Central memory CD8-positive, alpha-beta T cell (primary cell): ENCODE data around the gene PPP1R9B.

Source experiments
- ATAC-seq: fragments of 150-1000 bp; cut with Tn5 transposase; replicated peaks from 2 replicates; pipeline ENCODE4 v1.10.0; 2022; ENCODE audit warnings: mild to moderate bottlenecking, moderate FRiP score, moderate number of reproducible peaks; ENCODE audit not compliant: poor library complexity, severe bottlenecking; ENCODE audit errors: extremely low read depth
- DNase-seq, 2 donors: peaks; one replicate each; pipeline ENCODE4 v3.0.0; 2021; ENCODE audit warnings: low spot score in 2 of 2
- H3K27ac Mint-ChIP-seq: one replicate; pipeline ENCODE4 v1.8.0; 2022; ENCODE audit warnings: low read depth, mild to moderate bottlenecking, moderate library complexity, mixed read lengths
- H3K27me3 Mint-ChIP-seq: one replicate; pipeline ENCODE4 v1.8.0; 2022; ENCODE audit warnings: mixed read lengths
- H3K36me3 Mint-ChIP-seq: one replicate; pipeline ENCODE4 v1.8.0; 2022; ENCODE audit warnings: mild to moderate bottlenecking, moderate library complexity, mixed read lengths; ENCODE audit not compliant: insufficient read depth
- H3K4me1 Mint-ChIP-seq: one replicate; pipeline ENCODE4 v1.8.0; 2022; ENCODE audit warnings: mixed read lengths
- H3K4me3 Mint-ChIP-seq: one replicate; pipeline ENCODE4 v1.8.0; 2022; ENCODE audit warnings: mild to moderate bottlenecking, moderate library complexity, mixed read lengths
- H3K9me3 Mint-ChIP-seq: one replicate; pipeline ENCODE4 v1.8.0; 2022; ENCODE audit warnings: mixed read lengths

The PPP1R9B gene

DNA sequence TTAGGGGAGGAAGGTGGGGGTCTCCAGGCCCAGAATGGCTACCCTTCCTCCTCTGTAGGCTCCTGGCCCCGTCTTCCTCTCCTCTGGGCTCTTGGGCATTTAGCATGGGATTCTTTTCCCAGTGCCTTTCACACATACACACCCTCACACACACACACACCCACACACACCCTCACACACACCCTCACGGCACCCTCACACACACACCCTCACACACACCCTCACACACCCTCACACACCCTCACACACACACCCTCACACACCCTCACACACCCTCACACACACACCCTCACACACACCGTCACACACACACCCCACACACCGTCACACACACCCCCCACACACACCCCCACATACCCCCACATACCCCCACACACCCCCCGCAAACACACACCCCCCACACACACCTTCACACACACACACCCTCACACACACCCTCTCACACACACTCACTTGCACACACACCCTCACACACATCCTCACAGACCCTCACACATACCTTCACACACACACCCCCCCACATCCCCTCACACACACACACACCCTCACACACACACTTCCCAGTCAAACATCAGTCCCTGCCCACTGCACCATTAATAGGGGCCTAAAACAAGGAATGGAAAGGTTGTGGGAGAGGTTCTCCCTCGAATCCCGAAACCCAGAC lies 16.2 kb upstream of the PPP1R9B start:
- Mint-ChIP-seq H3K9me3 (no peaks in the 10 kb centered on the region), H3K4me1 (peaks cover 23% of the 10 kb centered on the region), H3K27me3 (no peaks in the 10 kb centered on the region), H3K36me3 (peaks cover 13% of the 10 kb centered on the region), H3K27ac (no peak overlapping the region), H3K4me3 (no peak overlapping the region)
- no peak for ATAC-seq
- DNase-seq = no peak

DNA sequence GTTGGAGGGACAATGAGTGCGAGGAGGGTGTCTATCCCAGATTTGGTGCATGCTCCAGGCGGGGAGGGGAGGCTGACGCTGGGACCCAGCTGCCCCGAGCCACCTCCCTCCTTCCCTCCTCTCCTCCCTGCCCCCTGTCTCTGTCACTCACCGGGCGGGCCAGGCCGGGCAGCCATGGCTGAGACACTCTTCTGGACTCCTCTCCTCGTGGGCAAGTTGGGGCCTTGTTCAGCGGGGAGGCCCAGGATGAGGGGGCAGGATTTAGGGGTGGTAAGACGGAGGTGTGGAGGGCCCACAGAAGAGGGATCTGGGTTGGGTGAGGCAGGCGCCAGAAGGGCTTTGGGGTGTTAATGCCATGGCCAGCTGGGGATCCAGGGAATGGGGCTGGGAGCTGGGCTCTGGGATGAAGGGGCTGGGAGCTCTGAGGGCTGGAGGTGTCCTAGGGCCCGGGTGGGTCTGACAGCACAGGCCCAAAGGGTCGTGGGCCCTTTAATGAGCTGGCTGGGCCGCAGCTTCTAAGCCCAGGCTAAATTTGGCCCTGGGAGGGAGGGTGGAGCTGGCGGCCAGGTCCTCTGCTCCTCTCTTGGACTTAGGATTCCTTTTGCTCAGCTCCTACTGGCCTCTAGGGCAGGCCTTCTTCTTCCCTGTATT lies 15.5 kb upstream of the PPP1R9B start, which contains the start of gene SGCA:
Gene SGCA (plus strand): TSS at position 139 of the 651 bp plus-strand sequence. CDS start 36 bp downstream, at position 175.
- Mint-ChIP-seq H3K4me3 (no peak within 1 kb of the TSS), H3K4me1 (peaks cover 29% of the 10 kb centered on the region), H3K27ac (no peak within 1 kb of the TSS), H3K9me3 (no peaks in the 10 kb centered on the region), H3K36me3 (peaks cover 13% of the 10 kb centered on the region), H3K27me3 (no peaks in the 10 kb centered on the region)
- DNase-seq = no peak
- no peak for ATAC-seq

DNA sequence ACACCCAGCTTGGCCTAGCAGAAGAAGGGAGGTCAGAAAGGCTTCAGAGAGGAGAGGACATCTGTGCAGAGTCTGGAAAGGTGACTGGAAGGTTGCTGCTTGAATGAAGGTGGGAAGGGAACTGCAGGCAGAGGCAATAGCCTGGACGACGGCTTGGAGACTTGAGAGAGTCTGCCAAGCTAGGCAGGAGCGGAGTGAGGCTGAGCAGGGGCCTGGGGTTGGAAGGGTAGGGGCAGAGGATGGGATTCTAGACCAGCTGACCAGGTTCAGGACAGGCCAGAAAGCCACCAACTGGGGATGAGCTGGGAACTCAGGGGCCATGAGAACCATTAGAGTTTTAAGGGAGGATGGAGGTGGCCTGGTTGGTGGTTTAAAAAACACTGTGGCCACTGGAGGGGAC lies 15.0 kb upstream of the PPP1R9B start:
- ATAC-seq = no peak
- no peak for DNase-seq

DNA sequence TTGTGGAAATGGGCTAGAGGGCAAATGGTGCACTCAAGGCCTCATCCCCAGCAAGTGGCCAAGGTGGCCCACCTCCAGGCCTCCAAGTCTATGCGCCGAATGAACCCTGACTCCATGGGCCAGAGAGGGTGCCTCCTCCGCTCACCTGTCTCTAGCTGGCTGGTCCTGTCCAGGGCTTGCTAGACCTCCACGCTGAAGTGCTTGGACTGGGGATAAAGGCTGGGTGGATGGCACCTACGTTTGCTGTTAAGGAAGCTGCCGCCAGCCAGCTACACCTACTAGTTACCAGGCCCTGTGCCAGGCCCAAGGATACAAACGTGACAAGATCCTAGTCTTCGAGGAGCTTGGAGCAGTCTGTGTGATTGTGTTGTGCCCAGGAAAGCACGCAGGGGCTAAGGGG lies 14.6 kb upstream of the PPP1R9B start:
- H3K27ac Mint-ChIP-seq = no peak overlapping the region
- H3K9me3 Mint-ChIP-seq = no peaks in the 10 kb centered on the region
- no peak for DNase-seq
- peaks cover 32% of the 10 kb centered on the region for H3K4me1 Mint-ChIP-seq
- H3K36me3 Mint-ChIP-seq = peaks cover 13% of the 10 kb centered on the region
- no peak overlapping the region for H3K4me3 Mint-ChIP-seq
- no peaks in the 10 kb centered on the region for H3K27me3 Mint-ChIP-seq
- no peak for ATAC-seq

More for the DNA sequence above, 15.0 kb upstream of the PPP1R9B start:
- Mint-ChIP-seq H3K36me3 (peaks cover 13% of the 10 kb centered on the region), H3K4me3 (no peak overlapping the region), H3K9me3 (no peaks in the 10 kb centered on the region), H3K4me1 (peaks cover 32% of the 10 kb centered on the region), H3K27me3 (no peaks in the 10 kb centered on the region), H3K27ac (no peak overlapping the region)

DNA sequence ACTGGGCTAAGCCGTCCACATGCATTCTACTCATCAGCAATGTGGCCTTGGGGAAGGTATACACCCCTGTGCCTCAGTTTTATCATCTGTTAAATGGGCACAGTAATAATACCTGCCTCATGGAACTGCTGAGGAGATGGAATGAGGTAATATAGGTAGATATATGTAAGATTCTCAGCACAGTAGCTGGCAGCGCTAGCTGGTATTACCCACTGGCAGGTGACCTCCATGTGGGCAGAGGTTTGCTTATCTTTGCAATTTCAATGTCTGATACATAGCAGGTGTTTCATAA lies 14.2 kb upstream of the PPP1R9B start:
- DNase-seq (no peak), ATAC-seq (no peak)
- H3K36me3 Mint-ChIP-seq = peaks cover 11% of the 10 kb centered on the region
- H3K27me3 Mint-ChIP-seq = no peaks in the 10 kb centered on the region
- H3K9me3 Mint-ChIP-seq = no peaks in the 10 kb centered on the region
- H3K4me3 Mint-ChIP-seq = no peak overlapping the region
- H3K27ac Mint-ChIP-seq = no peak overlapping the region
- peaks cover 32% of the 10 kb centered on the region for H3K4me1 Mint-ChIP-seq

DNA sequence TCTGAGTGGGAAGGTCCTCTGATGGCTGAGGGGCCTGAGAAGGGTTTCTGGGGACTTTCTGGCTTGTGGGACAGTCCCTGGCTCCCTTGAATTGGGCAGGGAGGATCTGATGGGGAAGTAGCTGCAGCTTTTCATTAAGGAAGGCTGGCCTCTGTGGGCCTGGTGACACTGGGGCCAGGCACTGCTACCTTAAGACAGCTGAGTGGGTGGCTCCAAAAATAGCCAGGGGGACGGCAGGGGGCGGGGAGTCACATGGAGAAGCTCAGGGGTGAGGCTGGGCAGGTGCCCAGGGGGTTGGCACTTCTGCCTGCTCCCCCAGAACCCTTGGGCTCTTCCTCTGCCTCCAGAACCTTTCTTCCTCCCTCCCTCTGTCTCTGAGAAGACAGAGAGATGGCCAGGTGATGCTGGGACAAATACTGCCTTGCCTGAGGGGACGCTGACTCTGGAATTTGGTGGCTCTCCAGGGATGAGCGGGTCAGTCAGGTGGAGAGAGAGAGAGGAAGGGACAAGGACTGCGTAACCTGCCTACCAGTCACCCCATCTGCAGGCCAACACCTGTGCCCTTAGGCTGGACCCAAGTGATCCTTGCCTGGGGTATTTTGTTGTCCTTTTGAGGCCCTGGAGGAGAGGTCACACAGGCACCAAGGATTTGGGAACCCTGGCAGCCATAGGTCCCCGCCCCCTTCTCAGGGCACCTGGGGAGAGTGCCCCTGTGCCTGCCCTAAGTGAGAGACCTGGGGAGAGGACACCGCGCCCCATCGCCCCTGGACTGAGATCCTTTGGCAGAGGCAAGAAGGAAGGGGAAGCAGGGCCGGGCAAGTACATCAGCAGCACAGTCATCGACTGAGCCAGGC lies 13.6 kb upstream of the PPP1R9B start:
- Mint-ChIP-seq H3K4me3 (no peak overlapping the region), H3K27me3 (no peaks in the 10 kb centered on the region)

DNA sequence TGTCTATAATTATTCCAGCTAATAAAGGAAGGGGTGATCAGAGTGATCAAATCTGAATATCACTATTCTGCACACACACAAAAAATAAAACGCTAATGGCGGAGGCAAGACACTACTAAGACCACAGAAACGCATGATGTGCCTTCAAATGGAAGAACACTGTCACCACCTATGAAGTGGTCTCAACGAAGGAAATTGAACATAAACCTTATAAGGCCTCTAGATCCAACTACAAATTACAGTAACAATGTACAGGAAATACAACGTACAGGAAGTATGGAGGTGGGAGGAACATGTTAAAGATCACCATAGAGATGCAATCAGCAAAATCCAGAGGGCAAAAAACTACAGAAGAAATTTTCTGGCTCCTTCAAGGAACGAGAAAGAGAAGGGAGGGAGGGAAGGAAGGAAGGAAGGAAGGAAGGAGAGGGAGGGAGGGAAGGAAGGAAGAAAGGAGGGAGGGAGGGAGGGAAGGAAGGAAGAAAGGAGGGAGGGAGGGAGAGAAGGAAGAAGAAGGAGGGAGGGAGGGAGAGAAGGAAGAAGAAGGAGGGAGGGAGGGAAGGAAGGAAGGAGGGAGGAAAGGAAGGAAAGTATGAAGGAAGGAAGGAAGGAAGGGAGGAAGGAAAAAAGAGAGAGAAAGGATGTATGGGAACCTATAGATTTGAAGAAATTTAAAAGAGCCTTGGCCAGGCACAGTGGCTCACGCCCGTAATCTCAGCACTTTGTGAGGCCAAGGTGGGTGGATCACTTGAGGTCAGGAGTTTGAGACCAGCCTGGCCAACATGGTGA lies 12.2 kb upstream of the PPP1R9B start:
- Mint-ChIP-seq H3K27me3 (no peaks in the 10 kb centered on the region), H3K36me3 (peaks cover 2% of the 10 kb centered on the region), H3K4me3 (no peak overlapping the region), H3K9me3 (no peaks in the 10 kb centered on the region), H3K4me1 (peaks cover 28% of the 10 kb centered on the region), H3K27ac (no peak overlapping the region)
- no peak for DNase-seq
- ATAC-seq = no peak

More for the DNA sequence above, 13.6 kb upstream of the PPP1R9B start:
- no peak for ATAC-seq
- Mint-ChIP-seq H3K36me3 (peaks cover 6% of the 10 kb centered on the region), H3K9me3 (no peaks in the 10 kb centered on the region), H3K27ac (no peak overlapping the region), H3K4me1 (peaks cover 27% of the 10 kb centered on the region)
- DNase-seq = no peak

DNA sequence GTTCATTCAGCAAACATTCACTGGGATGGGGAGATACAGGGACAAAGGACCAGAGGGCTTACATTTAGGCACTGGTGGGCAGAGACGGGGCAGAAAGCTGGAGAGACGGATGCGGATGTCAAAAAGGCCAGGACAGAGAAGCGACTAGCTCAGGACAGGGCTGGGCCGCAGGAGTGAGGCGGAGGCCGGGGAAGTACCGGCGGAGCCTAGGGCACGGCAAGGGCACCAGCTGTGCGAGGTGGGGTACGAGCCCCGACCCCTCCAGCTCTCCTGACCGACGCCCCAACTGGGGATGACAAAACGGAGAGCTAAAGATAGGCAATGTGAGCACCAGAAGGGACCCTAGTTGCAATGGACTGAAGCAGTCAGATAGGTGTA lies 11.4 kb upstream of the PPP1R9B start:
- Mint-ChIP-seq H3K36me3 (peaks cover 2% of the 10 kb centered on the region), H3K27ac (peak overlapping the region; percentile 89), H3K9me3 (no peaks in the 10 kb centered on the region), H3K4me3 (peak overlapping the region; percentile 72), H3K27me3 (no peaks in the 10 kb centered on the region), H3K4me1 (peaks cover 29% of the 10 kb centered on the region)
- no peak for DNase-seq
- no peak for ATAC-seq

DNA sequence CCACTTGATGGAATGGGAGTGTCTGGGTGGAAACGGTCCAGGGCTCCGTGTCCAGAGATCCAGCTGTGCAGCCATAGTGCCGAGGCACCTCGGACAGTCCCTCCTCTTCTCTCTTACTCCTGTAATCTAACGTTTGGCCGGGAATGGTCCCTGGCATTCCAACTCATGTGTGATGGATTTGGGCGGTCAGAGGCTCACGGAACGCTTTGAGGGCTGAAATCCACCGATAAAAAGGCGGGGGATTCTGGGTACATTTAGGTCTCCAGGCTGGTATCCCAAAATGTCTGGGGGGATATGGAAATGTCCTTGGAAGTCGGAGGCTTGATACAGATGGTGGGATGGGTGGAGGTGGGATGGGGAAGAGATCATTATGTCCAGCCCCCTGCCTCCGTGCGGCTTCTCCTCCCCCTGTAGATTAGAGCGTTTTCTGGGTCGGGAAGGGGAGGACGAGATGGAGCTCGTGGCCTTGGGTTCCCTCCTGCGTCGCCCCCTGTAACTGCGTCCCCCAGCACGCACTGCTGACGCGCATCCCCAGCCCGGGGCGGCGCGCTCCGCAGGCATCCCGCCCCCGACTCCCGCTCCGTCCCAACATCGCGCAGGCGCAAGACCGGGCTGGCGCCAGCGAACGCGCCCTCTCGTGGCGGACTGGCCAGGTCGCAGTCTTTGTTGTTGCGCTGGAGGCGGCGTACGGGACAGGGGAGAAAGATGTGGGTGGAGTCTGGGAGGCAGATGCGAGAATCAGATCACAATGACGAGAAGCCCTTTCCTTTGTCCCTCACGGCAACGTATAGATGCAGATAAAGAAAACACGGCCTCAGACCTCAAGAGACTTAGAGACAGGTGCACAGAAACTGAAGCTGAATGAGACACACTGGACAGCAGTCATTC lies 10.8 kb upstream of the PPP1R9B start:
- no peaks in the 10 kb centered on the region for H3K9me3 Mint-ChIP-seq
- peak overlapping the region; percentile 89 for H3K27ac Mint-ChIP-seq
- DNase-seq (peak; percentile 91 to 92), ATAC-seq (peak; percentile 96)
- peaks cover 2% of the 10 kb centered on the region for H3K36me3 Mint-ChIP-seq
- H3K4me1 Mint-ChIP-seq = peaks cover 29% of the 10 kb centered on the region
- H3K4me3 Mint-ChIP-seq = peak overlapping the region; percentile 72
- H3K27me3 Mint-ChIP-seq = no peaks in the 10 kb centered on the region

DNA sequence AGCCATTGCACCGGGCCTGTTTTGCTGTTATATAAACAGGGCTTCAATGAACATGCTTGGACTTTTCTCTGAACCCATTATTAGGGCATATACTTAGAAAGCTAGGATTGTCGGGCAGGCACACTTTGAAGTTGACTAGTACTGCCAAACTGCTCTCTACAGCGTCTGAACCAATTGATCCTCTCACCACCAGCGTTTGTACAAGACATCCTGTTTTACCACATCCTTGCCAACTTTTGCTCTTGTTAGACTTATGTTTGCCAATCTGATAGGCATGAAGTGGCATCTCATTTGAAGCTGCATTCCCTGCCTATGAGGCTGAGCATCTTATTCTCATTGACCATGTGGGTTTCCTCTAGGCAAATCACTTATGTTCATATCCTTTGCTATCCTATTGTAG lies 7.4 kb upstream of the PPP1R9B start:
- DNase-seq (no peak), ATAC-seq (no peak)
- Mint-ChIP-seq H3K4me1 (peaks cover 29% of the 10 kb centered on the region), H3K36me3 (peaks cover 2% of the 10 kb centered on the region), H3K27ac (no peak overlapping the region), H3K4me3 (no peak overlapping the region), H3K9me3 (no peaks in the 10 kb centered on the region), H3K27me3 (no peaks in the 10 kb centered on the region)

DNA sequence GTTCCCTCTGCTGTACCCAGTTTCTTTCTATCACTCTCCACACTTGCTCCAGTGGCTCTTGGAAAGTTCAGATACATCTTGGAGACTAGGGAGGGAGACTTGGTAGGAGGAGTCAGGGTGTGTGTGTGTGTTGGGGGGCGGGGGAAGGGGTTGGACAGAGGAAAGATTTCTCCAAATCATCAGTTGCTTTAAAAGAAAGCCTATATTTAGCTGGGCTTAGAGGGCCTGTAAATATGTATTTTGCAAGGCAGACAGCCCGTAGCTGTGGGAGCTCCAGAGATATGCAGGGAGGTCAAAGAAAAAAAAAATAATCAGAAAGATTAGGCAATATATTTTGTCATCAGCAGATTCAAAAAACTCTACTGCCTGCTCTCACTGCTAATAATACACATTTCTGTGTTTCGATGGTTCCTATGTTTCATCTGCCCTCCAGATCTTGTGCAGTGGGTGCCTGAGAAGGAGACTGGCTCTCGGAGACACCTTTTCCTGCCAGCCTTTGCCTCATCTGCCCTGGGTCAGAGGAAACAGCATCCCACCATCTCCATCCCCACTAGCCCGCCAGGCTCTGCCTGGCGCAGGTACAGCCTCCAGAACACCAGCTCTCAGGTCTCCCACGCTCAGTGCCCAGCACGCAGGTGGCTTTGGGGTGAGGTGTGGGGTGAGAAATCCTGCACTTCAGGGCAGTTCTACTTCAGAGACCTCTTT lies 4.8 kb upstream of the PPP1R9B start:
- peaks cover 8% of the 10 kb centered on the region for H3K36me3 Mint-ChIP-seq
- no peak overlapping the region for H3K4me3 Mint-ChIP-seq
- no peak overlapping the region for H3K27ac Mint-ChIP-seq
- no peaks in the 10 kb centered on the region for H3K27me3 Mint-ChIP-seq
- ATAC-seq (no peak), DNase-seq (no peak)
- peaks cover 18% of the 10 kb centered on the region for H3K4me1 Mint-ChIP-seq
- no peaks in the 10 kb centered on the region for H3K9me3 Mint-ChIP-seq
